CD4-positive, alpha-beta T cell treated with Interleukin-17A for 1 hour (primary cell): Measurements from ENCODE around the gene EMP3.

Source experiments
- DNase-seq: peaks from one replicate; pipeline ENCODE4 v3.0.0-alpha.2; 2020

EMP3 gene

GRCh38 chr19:48318286-48318987 lies 6.9 kb upstream of the EMP3 start:
- no peak for DNase-seq

GRCh38 chr19:48319647-48320541 lies 5.5 kb upstream of the EMP3 start:
- peak; percentile 83 for DNase-seq

GRCh38 chr19:48321372-48321621 lies 4.1 kb upstream of the EMP3 start:
- peak; percentile 99 for DNase-seq

GRCh38 chr19:48321622-48322591 lies 3.4 kb upstream of the EMP3 start:
- DNase-seq, result peak; percentile 99

GRCh38 chr19:48329167-48329891 lies 4.0 kb downstream of the EMP3 start:
- peak; percentile 69 for DNase-seq

- peak; percentile 93 for DNase-seq
Measured at GRCh38 chr19:48330012-48330681, 4.8 kb downstream of the EMP3 start.

- no peak for DNase-seq
Measured at GRCh38 chr19:48332351-48332661, 7.0 kb downstream of the EMP3 start.

- peak; percentile 100 for DNase-seq
Measured at GRCh38 chr19:48332662-48333466, 7.5 kb downstream of the EMP3 start.

- peak; percentile 95 for DNase-seq
Measured at GRCh38 chr19:48333467-48334384, 8.4 kb downstream of the EMP3 start.

- DNase-seq, result no peak
Measured at GRCh38 chr19:48338253-48338755, 13.0 kb downstream of the EMP3 start.

GRCh38 chr19:48338802-48339503 lies 13.6 kb downstream of the EMP3 start:
- DNase-seq, result no peak

GRCh38 chr19:48340995-48341394 lies 15.6 kb downstream of the EMP3 start:
- no peak for DNase-seq

GRCh38 chr19:48341515-48342413 lies 16.4 kb downstream of the EMP3 start:
- DNase-seq, result no peak

- DNase-seq, result no peak
Measured at GRCh38 chr19:48342414-48342738, 17.0 kb downstream of the EMP3 start.

- DNase-seq, result no peak
Measured at GRCh38 chr19:48342841-48343540, 17.6 kb downstream of the EMP3 start.

- no peak for DNase-seq
Measured at GRCh38 chr19:48344892-48345291, 19.5 kb downstream of the EMP3 start.

- no peak for DNase-seq
Measured at GRCh38 chr19:48346191-48346590, 20.8 kb downstream of the EMP3 start.

GRCh38 chr19:48348045-48348444 lies 22.7 kb downstream of the EMP3 start:
- DNase-seq, result no peak
